Transverse colon (tissue), 4 donors: Measurements from ENCODE around the gene GPR31.

ENCODE experiments used
- EP300 ChIP-seq: sonication (generic); formaldehyde crosslinking; IDR thresholded peaks from one replicate; pipeline ENCODE4 v1.6.1; 2017; ENCODE audit warnings: antibody characterized with exemption, low read depth
- POLR2A ChIP-seq: fragments of 450-650 bp; IDR thresholded peaks from one replicate; pipeline ENCODE4 v1.6.1; 2016; ENCODE audit warnings: antibody characterized with exemption, mild to moderate bottlenecking, moderate library complexity
- POLR2AphosphoS5 ChIP-seq, 3 donors: sonication (generic); formaldehyde crosslinking; IDR thresholded peaks; one replicate each; pipeline ENCODE4 v1.6.1; 2016; ENCODE audit warnings: antibody characterized with exemption in 3 of 3
- TF ChIP-seq, protein P1 (sequence below), 5 experiments: fragments of 200-600 bp in 3 of 5; fragments of 450-650 bp in 2 of 5; sonication (generic) in 3 of 5; IDR thresholded peaks; 1 replicate in 2 of 5; 2 replicates in 3 of 5; pipeline ENCODE4 v1.5.1; 2016 to 2017; ENCODE audit warnings: antibody characterized with exemption in 5 of 5, inconsistent platforms in 3 of 5, mild to moderate bottlenecking in 2 of 5, moderate library complexity in 1 of 5

GRCh38 chr6:167207527-167207926 is 49.7 kb upstream of the GPR31 start:
- TF ChIP-seq, protein P1, sequence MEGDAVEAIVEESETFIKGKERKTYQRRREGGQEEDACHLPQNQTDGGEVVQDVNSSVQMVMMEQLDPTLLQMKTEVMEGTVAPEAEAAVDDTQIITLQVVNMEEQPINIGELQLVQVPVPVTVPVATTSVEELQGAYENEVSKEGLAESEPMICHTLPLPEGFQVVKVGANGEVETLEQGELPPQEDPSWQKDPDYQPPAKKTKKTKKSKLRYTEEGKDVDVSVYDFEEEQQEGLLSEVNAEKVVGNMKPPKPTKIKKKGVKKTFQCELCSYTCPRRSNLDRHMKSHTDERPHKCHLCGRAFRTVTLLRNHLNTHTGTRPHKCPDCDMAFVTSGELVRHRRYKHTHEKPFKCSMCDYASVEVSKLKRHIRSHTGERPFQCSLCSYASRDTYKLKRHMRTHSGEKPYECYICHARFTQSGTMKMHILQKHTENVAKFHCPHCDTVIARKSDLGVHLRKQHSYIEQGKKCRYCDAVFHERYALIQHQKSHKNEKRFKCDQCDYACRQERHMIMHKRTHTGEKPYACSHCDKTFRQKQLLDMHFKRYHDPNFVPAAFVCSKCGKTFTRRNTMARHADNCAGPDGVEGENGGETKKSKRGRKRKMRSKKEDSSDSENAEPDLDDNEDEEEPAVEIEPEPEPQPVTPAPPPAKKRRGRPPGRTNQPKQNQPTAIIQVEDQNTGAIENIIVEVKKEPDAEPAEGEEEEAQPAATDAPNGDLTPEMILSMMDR (IDR thresholded peaks at IDR 0.05), result no peak
- TF ChIP-seq POLR2A, result no peak
- no peak for TF ChIP-seq EP300
- no peak for TF ChIP-seq POLR2AphosphoS5 (IDR thresholded peaks at IDR 0.05)
